Prostate gland (tissue), 2 donors: ENCODE results near the gene SNPH. TPM values are rescaled to one million over a fixed set of nuclear protein-coding genes. Genes with fewer than 3 reads are reported as not detected.

Experiments used
- DNase-seq: peaks from one replicate; pipeline ENCODE4 v3.0.0-alpha.2; 2019; ENCODE audit warnings: low spot score
- H3K27ac ChIP-seq, 2 donors: fragments of 200-600 bp; sonication (generic); 2 replicates each; pipeline ENCODE4 v1.5.1; 2017 to 2019
- H3K27me3 ChIP-seq: fragments of 200-600 bp; sonication (generic); replicated peaks from 2 replicates; pipeline ENCODE4 v1.5.1; 2019; ENCODE audit not compliant: insufficient read depth
- H3K36me3 ChIP-seq, 2 donors: fragments of 200-600 bp; sonication (generic); 1 replicate in 1 of 2; 2 replicates in 1 of 2; pipeline versions ENCODE4 v1.5.1 to v1.8.1; 2017 to 2019
- H3K4me1 ChIP-seq: fragments of 200-600 bp; sonication (generic); replicated peaks from 2 replicates; pipeline ENCODE4 v1.5.1; 2019
- H3K4me3 ChIP-seq, 2 donors: fragments of 200-600 bp; sonication (generic); 2 replicates each; pipeline ENCODE4 v1.5.1; 2017 to 2019
- H3K9me3 ChIP-seq: fragments of 200-600 bp; sonication (generic); 2 replicates; pipeline ENCODE4 v1.5.1; 2017
- POLR2A ChIP-seq: fragments of 450-650 bp; IDR thresholded peaks from one replicate; pipeline ENCODE4 v1.6.1; 2016; ENCODE audit warnings: antibody characterized with exemption, mild to moderate bottlenecking
- POLR2AphosphoS5 ChIP-seq: sonication (generic); formaldehyde crosslinking; IDR thresholded peaks from one replicate; pipeline ENCODE4 v1.6.1; 2017; ENCODE audit warnings: antibody characterized with exemption
- WGBS: methylation state at CpG from one replicate; pipeline ENCODE4 v1.1.5; 2018; 5-methylcytosine and 5-hydroxymethylcytosine counted together
- intact Hi-C: fragments of 100-400 bp; cut with DNase I; formaldehyde crosslinking; loops from one replicate; pipeline ENCODE4 v1.14.2; 2022
- total RNA-seq, 2 donors: library from RNA; depleted of rRNA; stranded (reverse); fragments of >200 nt; gene quantifications; one replicate each; pipeline ENCODE4 v1.1.0, GENCODE V29; 2016
- TF ChIP-seq, protein P1 (sequence below), 4 experiments: fragments of 200-600 bp in 2 of 4; fragments of 450-650 bp in 2 of 4; sonication (generic) in 2 of 4; IDR thresholded peaks; 1 replicate in 3 of 4; 2 replicates in 1 of 4; pipeline ENCODE4 v1.5.1; 2016 to 2019; ENCODE audit warnings: antibody characterized with exemption in 4 of 4, mild to moderate bottlenecking in 2 of 4, moderate library complexity in 2 of 4

The SNPH gene
- total RNA-seq, 2 donors from 2014 or later, result 4.5 to 12.3 TPM

DNA sequence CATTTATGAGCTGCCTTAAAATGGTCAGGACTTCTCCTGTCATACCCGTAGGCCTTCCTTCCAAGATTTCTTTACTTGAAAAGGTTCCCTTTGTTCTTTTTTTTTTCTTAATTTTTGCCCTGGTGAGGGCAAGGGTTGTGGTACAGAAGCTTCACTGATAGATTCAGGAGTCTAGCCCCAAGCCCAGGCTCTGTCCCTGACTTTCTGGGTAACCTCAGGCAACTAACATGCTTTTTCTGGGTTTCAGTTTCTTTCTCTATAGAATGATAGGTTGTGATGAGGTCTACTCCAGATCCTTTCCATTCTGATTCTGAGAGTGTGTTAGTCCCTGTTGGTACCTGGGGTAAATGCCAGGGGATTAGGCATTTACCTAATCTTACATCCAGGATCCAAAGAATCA is 21.2 kb downstream of the SNPH start:
- no peak overlapping the region for H3K4me3 ChIP-seq
- no peaks in the 10 kb centered on the region for H3K36me3 ChIP-seq

DNA sequence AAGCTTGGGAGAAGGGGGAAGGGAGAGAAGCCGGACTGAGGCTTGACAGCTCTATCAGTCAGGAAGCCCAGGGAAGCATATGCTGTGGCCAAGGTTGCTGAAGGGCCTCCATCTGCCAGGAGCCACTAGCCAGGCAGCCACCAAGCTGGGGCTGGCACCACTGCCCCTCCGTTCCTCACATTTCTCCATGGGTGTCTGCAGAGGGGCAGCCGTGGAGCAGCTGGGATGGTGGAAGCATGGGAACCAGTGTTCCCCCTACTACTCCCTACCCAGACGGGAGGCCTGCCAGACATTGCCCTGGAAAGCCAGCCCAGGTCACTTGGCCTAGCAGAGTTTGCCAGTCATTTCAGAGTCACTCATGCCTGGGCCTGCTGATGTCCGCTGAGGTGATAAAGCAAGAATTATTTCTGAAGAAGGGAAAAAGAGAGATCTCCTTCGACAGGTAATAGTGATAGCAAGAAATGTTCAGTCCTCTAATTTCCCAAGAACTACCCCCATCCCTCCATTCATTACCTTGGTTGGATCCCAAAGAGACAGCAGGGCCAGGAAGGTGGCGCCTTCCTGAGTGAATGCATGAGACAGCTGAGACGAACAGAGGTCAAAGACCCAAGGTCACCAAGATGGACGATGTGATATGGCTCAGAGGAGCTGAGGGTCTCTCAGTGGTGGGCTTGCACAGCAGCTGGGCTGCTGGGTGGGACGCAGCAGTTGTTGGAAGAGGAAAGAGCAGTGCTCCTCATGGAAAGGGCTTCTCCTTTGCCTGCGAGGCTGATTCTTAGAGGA is 21.9 kb downstream of the SNPH start:
- Histone ChIP-seq H3K4me3 (no peak overlapping the region), H3K4me1 (peaks cover 3% of the 10 kb centered on the region), H3K9me3 (no peaks in the 10 kb centered on the region), H3K27ac (no peak overlapping the region), H3K27me3 (no peaks in the 10 kb centered on the region), H3K36me3 (no peaks in the 10 kb centered on the region)
- TF ChIP-seq POLR2AphosphoS5 (no peak), POLR2A (no peak)
- TF ChIP-seq, protein P1, sequence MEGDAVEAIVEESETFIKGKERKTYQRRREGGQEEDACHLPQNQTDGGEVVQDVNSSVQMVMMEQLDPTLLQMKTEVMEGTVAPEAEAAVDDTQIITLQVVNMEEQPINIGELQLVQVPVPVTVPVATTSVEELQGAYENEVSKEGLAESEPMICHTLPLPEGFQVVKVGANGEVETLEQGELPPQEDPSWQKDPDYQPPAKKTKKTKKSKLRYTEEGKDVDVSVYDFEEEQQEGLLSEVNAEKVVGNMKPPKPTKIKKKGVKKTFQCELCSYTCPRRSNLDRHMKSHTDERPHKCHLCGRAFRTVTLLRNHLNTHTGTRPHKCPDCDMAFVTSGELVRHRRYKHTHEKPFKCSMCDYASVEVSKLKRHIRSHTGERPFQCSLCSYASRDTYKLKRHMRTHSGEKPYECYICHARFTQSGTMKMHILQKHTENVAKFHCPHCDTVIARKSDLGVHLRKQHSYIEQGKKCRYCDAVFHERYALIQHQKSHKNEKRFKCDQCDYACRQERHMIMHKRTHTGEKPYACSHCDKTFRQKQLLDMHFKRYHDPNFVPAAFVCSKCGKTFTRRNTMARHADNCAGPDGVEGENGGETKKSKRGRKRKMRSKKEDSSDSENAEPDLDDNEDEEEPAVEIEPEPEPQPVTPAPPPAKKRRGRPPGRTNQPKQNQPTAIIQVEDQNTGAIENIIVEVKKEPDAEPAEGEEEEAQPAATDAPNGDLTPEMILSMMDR (IDR thresholded peaks at IDR 0.05), result no peak
- intact Hi-C loops, result no loop called here
- no peak for DNase-seq
- 85% methylated on average over 11 of the region's 11 CpGs for WGBS

More for the DNA sequence above, 21.2 kb downstream of the SNPH start:
- Histone ChIP-seq H3K27me3 (no peaks in the 10 kb centered on the region), H3K27ac (no peak overlapping the region), H3K9me3 (no peaks in the 10 kb centered on the region), H3K4me1 (peaks cover 3% of the 10 kb centered on the region)
- intact Hi-C loops, result no loop called here
- WGBS, result 41% methylated on average over 1 of the region's 1 CpG
- no peak for DNase-seq
- TF ChIP-seq POLR2AphosphoS5 (no peak), POLR2A (no peak)
- TF ChIP-seq, protein P1 (IDR thresholded peaks at IDR 0.05), result no peak

- Histone ChIP-seq H3K9me3 (no peaks in the 10 kb centered on the region), H3K4me1 (no peaks in the 10 kb centered on the region), H3K4me3 (no peak overlapping the region), H3K27ac (no peak overlapping the region), H3K36me3 (no peaks in the 10 kb centered on the region), H3K27me3 (no peaks in the 10 kb centered on the region)
- TF ChIP-seq POLR2A (no peak), POLR2AphosphoS5 (no peak)
- DNase-seq, result no peak
- 59% methylated on average over 5 of the region's 5 CpGs for WGBS
- intact Hi-C loops, result no loop called here
Observed at GRCh38 chr20:1291191-1291741, 25.2 kb downstream of the SNPH start.

GRCh38 chr20:1292620-1293019 is 26.5 kb downstream of the SNPH start:
- Histone ChIP-seq H3K36me3 (no peaks in the 10 kb centered on the region), H3K27me3 (no peaks in the 10 kb centered on the region), H3K27ac (no peak overlapping the region), H3K4me1 (no peaks in the 10 kb centered on the region), H3K9me3 (no peaks in the 10 kb centered on the region), H3K4me3 (no peak overlapping the region)
- DNase-seq, result no peak
- TF ChIP-seq POLR2AphosphoS5 (no peak), POLR2A (no peak)
- TF ChIP-seq, protein P1 (IDR thresholded peaks at IDR 0.05), result no peak
- WGBS, result 94% methylated on average over 1 of the region's 1 CpG
- intact Hi-C loops, result no loop called here

GRCh38 chr20:1293641-1294379 is 27.7 kb downstream of the SNPH start:
- Histone ChIP-seq H3K27me3 (no peaks in the 10 kb centered on the region), H3K27ac (no peak overlapping the region), H3K36me3 (no peaks in the 10 kb centered on the region), H3K9me3 (no peaks in the 10 kb centered on the region), H3K4me1 (no peaks in the 10 kb centered on the region), H3K4me3 (no peak overlapping the region)
- TF ChIP-seq POLR2A (no peak), POLR2AphosphoS5 (no peak)
- TF ChIP-seq, protein P1 (IDR thresholded peaks at IDR 0.05), result no peak
- intact Hi-C loops, result no loop called here
- 83% methylated on average over 6 of the region's 6 CpGs for WGBS
- no peak for DNase-seq
